GM19099 (cell line): Measurements from ENCODE around the gene ZNF451.

Experiments used
- POLR2A ChIP-seq: IDR thresholded peaks from 3 replicates; pipeline ENCODE4 v1.6.1; 2011; ENCODE audit warnings: low read depth; ENCODE audit not compliant: insufficient read length; ENCODE audit errors: extremely low read depth

ZNF451 gene

DNA sequence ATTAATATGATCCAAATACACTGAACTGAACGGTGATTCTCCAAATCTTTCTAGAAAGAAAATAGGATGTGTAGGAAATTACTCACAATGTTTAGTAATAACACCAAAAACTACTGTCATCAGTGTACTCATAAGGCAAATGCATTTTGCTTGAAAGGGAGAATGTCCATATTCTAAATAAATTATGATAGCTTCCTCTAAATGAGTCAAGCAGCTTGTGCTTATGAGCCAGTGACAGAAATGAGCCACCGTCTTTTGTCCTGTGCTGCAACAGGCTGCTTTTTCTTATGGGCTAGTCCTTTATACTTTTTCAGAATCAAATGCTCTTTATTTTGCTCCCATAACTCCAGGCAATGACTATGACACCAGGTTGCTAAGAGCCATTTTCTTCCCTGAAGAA, 4.5 kb upstream of the ZNF451 start:
- no peak for TF ChIP-seq POLR2A

DNA sequence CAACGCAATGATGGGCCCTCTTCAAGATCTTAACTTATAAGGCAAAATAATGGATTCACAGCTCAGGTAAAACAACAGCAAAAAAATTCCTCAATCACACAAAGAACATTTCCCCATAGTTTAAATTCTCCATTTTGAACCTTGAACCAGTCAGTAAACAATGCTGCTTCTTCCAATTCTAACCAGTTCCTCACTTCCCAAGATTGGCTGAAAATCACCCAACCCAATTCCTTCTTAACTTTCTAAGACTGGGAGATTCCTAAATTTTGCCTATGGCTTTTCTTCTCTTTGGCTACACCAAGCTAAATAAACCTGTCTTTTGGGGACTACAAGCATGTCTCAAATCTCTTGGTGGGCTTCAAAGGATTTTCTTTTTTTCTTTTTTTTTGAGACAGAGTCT, 3.1 kb upstream of the ZNF451 start:
- no peak for TF ChIP-seq POLR2A

DNA sequence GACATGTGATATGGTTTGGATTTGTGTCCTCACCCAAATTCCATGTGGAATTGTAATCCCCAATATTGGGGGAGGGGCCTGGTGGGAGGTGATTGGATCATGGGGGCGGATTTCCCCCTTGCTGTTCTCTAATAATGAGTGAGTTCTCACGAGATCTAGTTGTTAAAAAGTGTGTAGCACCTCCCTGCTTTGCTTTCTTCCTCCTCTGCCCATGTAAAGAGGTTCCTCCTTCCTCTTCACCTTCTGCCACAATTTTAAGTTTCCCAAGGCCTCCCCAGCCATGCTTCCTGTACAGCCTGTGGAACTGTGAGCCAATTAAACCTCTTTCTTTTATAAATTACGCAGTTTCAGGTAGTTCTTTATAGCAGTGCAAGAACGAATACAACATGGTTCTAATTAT, 2.1 kb upstream of the ZNF451 start:
- TF ChIP-seq POLR2A = no peak

DNA sequence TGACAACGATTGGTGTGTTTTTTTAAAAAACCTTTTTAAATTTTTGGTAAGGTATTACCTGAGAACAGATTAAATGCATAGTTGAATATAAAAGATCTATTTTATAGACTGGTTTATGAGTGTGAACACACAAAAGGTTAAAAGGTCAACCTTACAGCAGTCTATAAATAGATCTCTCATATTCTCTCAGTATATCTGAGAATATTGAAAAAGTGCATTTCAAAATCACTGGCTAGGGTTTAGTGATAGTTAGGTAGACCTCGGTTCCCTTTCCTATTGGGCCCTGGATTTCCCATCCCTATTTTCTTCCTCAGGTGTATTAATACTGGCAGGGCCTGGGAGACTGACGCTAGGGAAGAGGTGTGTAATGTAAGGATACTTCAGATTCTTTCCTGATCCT, 723 bp upstream of the ZNF451 start:
- no peak for TF ChIP-seq POLR2A

DNA sequence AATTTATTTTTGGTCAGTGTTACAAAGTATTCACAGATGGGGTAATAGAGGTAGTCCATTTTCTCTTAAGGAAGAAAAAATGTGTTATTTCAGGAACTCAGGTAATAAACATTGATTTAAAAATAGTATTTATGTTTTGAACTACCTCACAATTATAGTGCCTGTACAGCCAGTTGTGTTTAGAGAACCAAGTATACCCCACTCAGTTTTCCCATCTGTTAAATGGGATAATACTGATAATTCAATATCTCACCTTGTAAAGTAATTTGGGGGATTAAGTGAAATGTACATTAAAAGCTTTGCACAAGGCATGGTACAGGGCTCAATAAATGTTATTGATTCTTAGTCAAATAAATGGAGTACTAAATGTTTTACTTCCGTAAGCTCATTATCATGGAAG, 4.7 kb downstream of the ZNF451 start:
- TF ChIP-seq POLR2A = no peak

DNA sequence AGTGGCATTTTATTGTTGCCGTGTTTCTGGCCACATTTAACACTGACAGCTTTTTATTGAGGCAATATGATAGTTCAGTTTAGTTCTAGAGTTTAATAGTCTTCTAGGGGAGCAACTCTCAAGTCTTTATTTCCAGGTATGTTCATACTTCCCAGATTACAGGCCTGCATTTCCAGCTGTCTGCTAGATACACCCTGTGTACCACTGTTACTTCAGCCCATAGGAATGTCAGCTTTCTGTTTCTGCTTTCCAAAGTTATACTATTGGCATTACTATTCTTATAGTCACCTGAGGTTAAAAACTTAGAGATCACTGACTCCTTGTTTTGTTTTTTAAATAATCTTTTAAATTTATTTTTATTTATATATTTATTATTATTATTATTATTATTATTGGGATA, 7.6 kb downstream of the ZNF451 start:
- TF ChIP-seq POLR2A = no peak

DNA sequence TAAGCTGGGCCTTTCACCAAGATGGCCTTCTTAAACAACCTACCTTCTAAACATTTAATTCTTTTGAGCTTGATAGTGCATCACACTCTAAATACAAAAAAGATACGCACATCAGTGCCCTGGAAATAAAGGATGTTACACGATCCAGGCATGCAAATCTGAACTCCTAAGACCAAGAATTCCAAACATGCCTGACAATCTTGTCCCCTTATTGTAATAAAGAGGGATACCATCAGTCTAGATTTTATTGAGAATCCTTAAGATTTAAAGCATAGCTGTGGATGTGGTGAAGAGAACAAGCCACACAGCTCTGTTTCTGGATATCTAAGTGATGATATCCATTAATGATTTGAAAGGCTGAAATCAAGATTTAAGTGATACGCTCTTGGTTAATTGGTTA, 13.0 kb downstream of the ZNF451 start:
- no peak for TF ChIP-seq POLR2A

DNA sequence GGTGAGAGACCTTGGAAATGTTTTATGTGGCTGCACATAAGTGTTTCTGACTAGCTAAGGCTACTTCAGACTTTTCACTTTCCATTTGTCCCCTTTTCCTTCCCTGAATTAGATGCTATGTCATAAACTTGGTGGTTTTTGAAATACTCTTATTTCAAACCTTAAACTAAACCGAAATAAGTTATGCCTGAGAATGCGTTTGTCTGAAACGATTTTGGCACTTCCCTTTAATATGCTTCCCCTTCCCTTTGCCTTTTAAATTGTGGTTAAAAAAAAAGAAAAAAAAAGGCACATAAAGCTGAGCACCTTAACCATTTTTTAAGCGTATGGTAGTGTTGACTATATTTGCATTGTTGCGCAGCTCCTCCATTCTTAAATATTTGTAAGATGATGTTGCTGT, 14.3 kb downstream of the ZNF451 start:
- no peak for TF ChIP-seq POLR2A

DNA sequence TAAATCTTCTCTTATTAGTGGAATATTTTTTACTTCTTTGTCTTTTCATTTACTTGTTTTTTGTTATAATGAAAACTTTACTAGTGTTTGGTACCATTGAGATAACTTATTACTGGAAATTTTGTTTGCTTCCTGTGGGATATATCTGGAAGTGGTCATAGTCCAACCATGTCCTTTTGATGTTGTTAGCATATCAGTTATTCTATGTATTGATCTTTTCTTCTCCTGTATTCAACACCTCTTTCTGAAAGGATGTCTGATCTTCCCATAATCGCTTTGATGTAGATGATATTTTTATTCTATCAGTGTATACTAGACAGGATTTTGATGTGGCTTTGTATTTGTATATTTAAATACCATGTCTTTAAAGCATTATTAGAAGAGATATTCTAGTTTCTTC, 17.0 kb downstream of the ZNF451 start:
- no peak for TF ChIP-seq POLR2A

DNA sequence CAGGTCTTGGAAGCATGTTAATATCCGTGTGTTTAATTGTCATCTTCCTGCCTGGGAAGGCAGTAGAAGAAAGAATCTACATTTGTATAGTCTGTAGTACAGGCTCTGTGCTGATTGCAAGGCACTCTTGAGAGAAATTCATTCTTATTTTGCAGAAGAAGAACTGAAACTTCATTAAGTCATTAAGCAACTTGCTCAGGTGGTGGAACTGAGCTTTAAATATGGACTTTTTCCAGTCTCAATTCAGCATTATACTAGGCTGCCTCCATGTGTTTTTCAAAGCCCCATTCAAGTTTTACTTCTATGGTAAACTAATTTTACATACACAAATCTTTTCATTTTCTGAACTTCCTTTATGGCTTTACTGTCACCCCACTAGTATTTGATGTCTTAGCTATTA, 18.7 kb downstream of the ZNF451 start:
- TF ChIP-seq POLR2A = no peak

DNA sequence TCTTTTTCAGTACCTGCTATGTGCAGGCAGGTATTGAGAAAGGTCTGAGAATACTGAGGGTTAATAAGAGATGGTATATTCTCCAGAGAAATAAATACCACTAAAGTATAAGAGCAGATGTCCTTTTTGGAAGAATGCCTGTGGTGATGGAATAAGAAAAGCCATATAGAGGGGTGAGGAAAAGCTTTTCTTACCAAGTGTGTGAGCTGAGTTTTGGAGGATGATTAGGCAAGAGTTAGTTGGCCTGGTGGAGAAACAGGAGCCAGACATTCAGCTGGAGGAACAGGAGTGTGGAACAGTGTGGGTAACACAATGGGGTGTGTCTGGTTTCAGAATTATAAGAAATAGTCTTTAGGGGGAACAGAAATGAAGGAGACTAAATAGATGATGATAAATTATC, 19.9 kb downstream of the ZNF451 start:
- no peak for TF ChIP-seq POLR2A

DNA sequence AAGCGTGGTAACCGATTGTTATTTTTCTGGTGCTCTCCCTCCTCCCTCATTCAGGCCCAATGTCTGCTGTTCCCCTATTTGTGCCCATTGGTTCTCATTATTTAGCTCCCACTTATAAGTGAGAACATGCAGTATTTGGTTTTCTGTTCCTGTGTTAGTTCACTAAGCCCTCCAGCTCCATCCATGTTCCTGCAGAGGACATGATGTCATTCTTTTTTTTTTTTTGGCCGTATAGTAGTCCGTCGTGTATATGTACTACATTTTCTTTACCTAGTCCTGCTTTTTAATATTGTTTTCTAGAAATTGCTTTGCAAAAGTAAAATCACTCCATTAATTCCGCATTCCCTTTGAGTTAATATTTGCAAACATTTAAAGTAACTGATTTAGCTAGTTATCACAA, 23.1 kb downstream of the ZNF451 start:
- TF ChIP-seq POLR2A = no peak

DNA sequence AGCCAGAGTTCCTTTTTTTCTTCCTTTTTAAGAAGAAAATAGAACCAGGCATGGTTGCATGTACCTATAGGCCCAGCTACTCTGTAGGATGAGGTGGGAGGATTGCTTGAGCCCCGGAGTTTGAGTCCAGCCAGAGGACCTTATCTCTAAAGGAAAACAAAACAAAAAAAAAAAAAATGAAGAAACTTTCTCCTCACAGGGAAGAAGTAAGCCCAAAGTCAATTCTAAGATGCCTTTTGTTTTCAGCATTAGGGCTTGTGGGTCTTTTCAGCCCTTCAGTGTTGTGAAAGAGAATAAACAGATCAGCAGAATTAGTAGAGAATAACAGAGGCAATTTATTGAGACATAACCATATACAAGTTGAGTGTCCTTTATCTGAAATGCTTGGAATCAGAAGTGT, 26.8 kb downstream of the ZNF451 start:
- TF ChIP-seq POLR2A = no peak

DNA sequence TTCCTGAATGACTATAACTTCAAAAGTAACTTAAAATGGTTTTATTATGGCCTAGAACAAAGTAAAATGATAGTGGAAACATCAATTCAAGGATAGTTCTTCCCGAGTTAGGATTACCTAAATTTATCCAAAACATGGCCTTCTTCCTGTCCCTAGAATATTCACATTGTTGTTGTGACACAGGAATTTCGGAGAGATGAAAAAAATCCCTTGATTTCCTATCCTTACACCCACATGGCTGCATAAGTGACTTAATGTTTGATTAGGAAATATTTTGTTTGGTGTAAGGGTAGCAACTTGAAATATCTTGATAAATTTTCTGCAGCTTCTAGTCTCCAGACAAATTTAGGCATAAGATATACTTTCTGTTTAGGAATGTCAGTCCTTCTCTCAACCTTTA, 27.8 kb downstream of the ZNF451 start:
- no peak for TF ChIP-seq POLR2A

DNA sequence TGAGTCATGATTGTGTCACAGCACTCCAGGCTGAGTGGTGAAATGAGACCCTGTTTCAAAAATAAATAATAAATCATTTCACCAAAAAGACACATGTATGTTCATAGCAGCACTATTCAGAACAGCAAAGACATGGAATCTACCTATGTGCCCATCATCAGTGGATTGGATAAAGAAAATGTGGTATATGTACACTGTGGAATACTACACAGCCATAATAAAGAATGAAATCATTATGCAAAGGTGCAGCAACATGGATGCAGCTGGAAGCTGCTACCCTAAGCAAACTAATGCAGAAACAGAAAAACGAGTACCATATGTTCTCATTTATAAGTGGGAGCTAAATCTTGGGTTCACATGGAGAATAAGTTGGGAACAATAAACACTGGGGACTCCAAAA, 33.1 kb downstream of the ZNF451 start:
- no peak for TF ChIP-seq POLR2A

DNA sequence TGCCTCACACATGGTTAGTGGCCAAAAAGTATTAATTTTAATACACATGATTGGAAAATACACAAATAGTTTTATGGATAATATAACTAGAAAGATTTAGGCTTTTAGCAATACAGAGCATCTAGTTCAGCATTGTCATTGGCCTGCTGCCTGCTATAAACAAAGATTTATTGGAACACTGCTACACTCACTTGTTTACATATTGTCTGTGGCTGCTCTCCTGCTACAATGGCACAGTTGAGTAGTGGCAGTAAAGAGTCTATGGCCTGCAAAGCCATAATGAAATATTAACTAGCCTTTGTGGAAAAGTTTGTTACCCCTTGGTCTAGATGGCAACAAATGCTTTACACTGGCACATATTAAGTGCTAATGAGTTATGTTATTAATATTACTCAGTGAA, 37.8 kb downstream of the ZNF451 start:
- TF ChIP-seq POLR2A = no peak

DNA sequence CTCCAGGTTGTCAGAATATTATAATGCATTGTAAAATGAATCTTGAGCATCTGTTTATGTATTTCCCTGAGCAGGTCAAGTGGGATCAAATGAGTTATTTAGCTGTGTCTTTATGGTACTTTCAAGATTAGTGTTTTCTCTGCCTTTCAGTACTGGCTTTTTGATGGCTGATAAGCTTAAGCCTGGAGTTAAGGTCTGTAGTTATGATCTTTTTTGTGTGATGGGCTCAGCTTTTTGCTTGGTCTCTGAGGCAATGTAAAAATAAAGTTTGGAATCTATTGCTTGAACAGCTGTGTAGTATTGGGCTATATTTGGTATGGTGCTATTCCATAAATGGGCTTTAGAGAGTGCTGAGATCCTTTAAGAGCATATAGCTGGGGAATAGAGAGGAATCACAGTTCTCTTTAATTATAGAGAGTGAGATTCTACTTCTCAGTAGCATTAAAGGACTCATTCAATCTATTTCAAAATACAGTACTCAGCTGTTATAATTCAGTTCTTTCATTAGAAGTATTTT, 40.7 kb downstream of the ZNF451 start:
- no peak for TF ChIP-seq POLR2A

DNA sequence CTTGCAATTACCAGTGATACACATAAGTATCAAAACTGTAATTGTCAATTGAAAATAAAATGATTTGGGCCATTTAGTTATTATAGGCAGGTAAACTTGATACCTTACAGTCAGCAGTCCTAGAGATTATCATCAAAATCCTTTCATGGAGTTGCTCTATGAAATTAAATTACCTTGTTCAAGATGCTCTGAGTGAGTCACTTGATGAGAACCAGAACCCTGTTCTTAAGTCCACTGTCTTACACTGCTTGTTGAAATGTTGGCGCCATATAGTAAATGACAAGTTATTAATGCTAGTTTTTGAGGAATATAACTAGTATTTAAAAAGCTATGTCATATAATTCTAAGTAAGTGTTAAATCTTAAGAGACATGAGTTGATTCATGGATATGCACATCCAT, 45.0 kb downstream of the ZNF451 start:
- no peak for TF ChIP-seq POLR2A
